ENCODE results near the gene CNPY4.
A peak's percentile ranks its signal among the peaks of the same experiment; 100 is the strongest.

CNPY4 gene

GRCh38 chr7:100163871-100164270 is 44.4 kb downstream of the CNPY4 start:
- Histone ChIP-seq H3K9ac (ENCODE audit: low read length) (no peak overlapping the region), H2BK5ac (ENCODE audit: low read depth, low read length, poor library complexity, severe bottlenecking) (no peak overlapping the region), H3K79me1 (replicated peaks; ENCODE audit: low read length, poor library complexity, severe bottlenecking) (no peaks in the 10 kb centered on the region), H3K4ac (ENCODE audit: low read depth in 1 of 2, low read length in 2 of 2) (no peak overlapping the region), H3K27me3 (ENCODE audit: control insufficient read depth in 1 of 2, insufficient read depth in 1 of 2, low read length in 2 of 2) (peaks cover 17 to 34% of the 10 kb centered on the region in 2 experiments), H3K18ac (ENCODE audit: low read depth in 1 of 2, low read length in 2 of 2) (no peak overlapping the region), H4K8ac (ENCODE audit: low read length) (no peak overlapping the region), H3K14ac (ENCODE audit: low read length in 2 of 2) (no peak overlapping the region), H3K4me1 (ENCODE audit: control insufficient read depth, insufficient read depth, low read depth, low read length) (peaks cover 24% of the 10 kb centered on the region), H2AFZ (ENCODE audit: low read depth, low read length) (no peak overlapping the region), H4K91ac (ENCODE audit: low read length) (no peak overlapping the region), H2BK12ac (ENCODE audit: low read length in 2 of 2) (no peak overlapping the region), H3K23ac (ENCODE audit: low read length in 2 of 2) (no peak overlapping the region), H3K36me3 (ENCODE audit: control insufficient read depth in 1 of 2, insufficient read depth in 2 of 2, low read depth in 1 of 2, low read length in 2 of 2) (no peaks in the 10 kb centered on the region), H3K9me3 (ENCODE audit: control insufficient read depth, low read length) (no peaks in the 10 kb centered on the region), H3K4me3 (ENCODE audit: insufficient read depth in 1 of 2, low read depth in 1 of 2, low read length in 2 of 2) (no peak overlapping the region), H2BK15ac (ENCODE audit: low read depth, poor library complexity, severe bottlenecking) (peak overlapping the region; percentile 13), H3K27ac (ENCODE audit: low read length, poor library complexity, severe bottlenecking) (no peak overlapping the region), H2BK120ac (ENCODE audit: low read depth, low read length) (no peak overlapping the region), H3K4me2 (ENCODE audit: low read length, poor library complexity, severe bottlenecking) (no peak overlapping the region), H2AK5ac (ENCODE audit: low read length, severe bottlenecking) (no peak overlapping the region)
- 95% methylated on average over 4 of the region's 5 CpGs for WGBS
- no peak for DNase-seq

- no peak overlapping the region for H2BK12ac ChIP-seq (ENCODE audit: low read length in 2 of 2)
- no peaks in the 10 kb centered on the region for H3K36me3 ChIP-seq (ENCODE audit: control insufficient read depth in 1 of 2, insufficient read depth in 2 of 2, low read depth in 1 of 2, low read length in 2 of 2)
- H3K23ac ChIP-seq (ENCODE audit: low read length in 2 of 2): no peak overlapping the region
- WGBS: 86% methylated on average over 16 of the region's 16 CpGs
- H2AK5ac ChIP-seq (ENCODE audit: low read length, severe bottlenecking): no peak overlapping the region
- H2BK15ac ChIP-seq (ENCODE audit: low read depth, poor library complexity, severe bottlenecking): no peak overlapping the region
- H3K79me1 ChIP-seq (replicated peaks; ENCODE audit: low read length, poor library complexity, severe bottlenecking): no peaks in the 10 kb centered on the region
- no peak for DNase-seq
- H3K27ac ChIP-seq (ENCODE audit: low read length, poor library complexity, severe bottlenecking): no peak overlapping the region
- H3K4me1 ChIP-seq (ENCODE audit: control insufficient read depth, insufficient read depth, low read depth, low read length): peaks cover 24% of the 10 kb centered on the region
- H3K4me2 ChIP-seq (ENCODE audit: low read length, poor library complexity, severe bottlenecking): no peak overlapping the region
- no peak overlapping the region for H2BK120ac ChIP-seq (ENCODE audit: low read depth, low read length)
- H3K4ac ChIP-seq (ENCODE audit: low read depth in 1 of 2, low read length in 2 of 2): no peak overlapping the region
- H3K9me3 ChIP-seq (ENCODE audit: control insufficient read depth, low read length): no peaks in the 10 kb centered on the region
- no peak overlapping the region for H3K4me3 ChIP-seq (ENCODE audit: insufficient read depth in 1 of 2, low read depth in 1 of 2, low read length in 2 of 2)
- H3K14ac ChIP-seq (ENCODE audit: low read length in 2 of 2): no peak overlapping the region
- H4K8ac ChIP-seq (ENCODE audit: low read length): no peak overlapping the region
- H2BK5ac ChIP-seq (ENCODE audit: low read depth, low read length, poor library complexity, severe bottlenecking): no peak overlapping the region
- H3K9ac ChIP-seq (ENCODE audit: low read length): no peak overlapping the region
- no peak overlapping the region for H2AFZ ChIP-seq (ENCODE audit: low read depth, low read length)
- H3K27me3 ChIP-seq (ENCODE audit: control insufficient read depth in 1 of 2, insufficient read depth in 1 of 2, low read length in 2 of 2): peaks cover 25 to 45% of the 10 kb centered on the region in 2 experiments
- no peak overlapping the region for H3K18ac ChIP-seq (ENCODE audit: low read depth in 1 of 2, low read length in 2 of 2)
- H4K91ac ChIP-seq (ENCODE audit: low read length): no peak overlapping the region
Measured at GRCh38 chr7:100166317-100166940, 47.0 kb downstream of the CNPY4 start.

- peak overlapping the region; percentile 83 for H3K9ac ChIP-seq (ENCODE audit: low read length)
- peak overlapping the region in 1 of 2 experiments; percentile 78 for H3K18ac ChIP-seq (ENCODE audit: low read depth in 1 of 2, low read length in 2 of 2)
- peak overlapping the region; percentile 69 for H3K4me2 ChIP-seq (ENCODE audit: low read length, poor library complexity, severe bottlenecking)
- WGBS: 50% methylated on average over 9 of the region's 14 CpGs
- peak overlapping the region in 1 of 2 experiments; percentile 23 for H2BK12ac ChIP-seq (ENCODE audit: low read length in 2 of 2)
- H3K4me1 ChIP-seq (ENCODE audit: control insufficient read depth, insufficient read depth, low read depth, low read length): peaks cover 29% of the 10 kb centered on the region
- no peak overlapping the region for H3K27ac ChIP-seq (ENCODE audit: low read length, poor library complexity, severe bottlenecking)
- H2AFZ ChIP-seq (ENCODE audit: low read depth, low read length): peak overlapping the region; percentile 92
- H3K23ac ChIP-seq (ENCODE audit: low read length in 2 of 2): peak overlapping the region; percentile 9 to 23
- no peaks in the 10 kb centered on the region for H3K9me3 ChIP-seq (ENCODE audit: control insufficient read depth, low read length)
- H2BK5ac ChIP-seq (ENCODE audit: low read depth, low read length, poor library complexity, severe bottlenecking): no peak overlapping the region
- peak overlapping the region; percentile 31 for H4K8ac ChIP-seq (ENCODE audit: low read length)
- peak overlapping the region; percentile 34 for H4K91ac ChIP-seq (ENCODE audit: low read length)
- H3K36me3 ChIP-seq (ENCODE audit: control insufficient read depth in 1 of 2, insufficient read depth in 2 of 2, low read depth in 1 of 2, low read length in 2 of 2): no peaks in the 10 kb centered on the region
- H3K4ac ChIP-seq (ENCODE audit: low read depth in 1 of 2, low read length in 2 of 2): peak overlapping the region in 1 of 2 experiments; percentile 54
- H2BK15ac ChIP-seq (ENCODE audit: low read depth, poor library complexity, severe bottlenecking): no peak overlapping the region
- peak overlapping the region in 1 of 2 experiments; percentile 79 for H3K4me3 ChIP-seq (ENCODE audit: insufficient read depth in 1 of 2, low read depth in 1 of 2, low read length in 2 of 2)
- H3K14ac ChIP-seq (ENCODE audit: low read length in 2 of 2): no peak overlapping the region
- no peak for DNase-seq
- peak overlapping the region; percentile 27 for H2BK120ac ChIP-seq (ENCODE audit: low read depth, low read length)
- no peak overlapping the region for H2AK5ac ChIP-seq (ENCODE audit: low read length, severe bottlenecking)
- peaks cover 31 to 49% of the 10 kb centered on the region in 2 experiments for H3K27me3 ChIP-seq (ENCODE audit: control insufficient read depth in 1 of 2, insufficient read depth in 1 of 2, low read length in 2 of 2)
- no peaks in the 10 kb centered on the region for H3K79me1 ChIP-seq (replicated peaks; ENCODE audit: low read length, poor library complexity, severe bottlenecking)
Measured at GRCh38 chr7:100166970-100167911, 47.8 kb downstream of the CNPY4 start.

GRCh38 chr7:100167912-100168323 is 48.5 kb downstream of the CNPY4 start:
- Histone ChIP-seq H3K27ac (ENCODE audit: low read length, poor library complexity, severe bottlenecking) (no peak overlapping the region), H3K14ac (ENCODE audit: low read length in 2 of 2) (peak overlapping the region in 1 of 2 experiments; percentile 74), H3K4me1 (ENCODE audit: control insufficient read depth, insufficient read depth, low read depth, low read length) (peaks cover 29% of the 10 kb centered on the region), H2BK12ac (ENCODE audit: low read length in 2 of 2) (no peak overlapping the region), H2AFZ (ENCODE audit: low read depth, low read length) (peak overlapping the region; percentile 92), H3K36me3 (ENCODE audit: control insufficient read depth in 1 of 2, insufficient read depth in 2 of 2, low read depth in 1 of 2, low read length in 2 of 2) (no peaks in the 10 kb centered on the region), H2BK5ac (ENCODE audit: low read depth, low read length, poor library complexity, severe bottlenecking) (no peak overlapping the region), H3K79me1 (replicated peaks; ENCODE audit: low read length, poor library complexity, severe bottlenecking) (no peaks in the 10 kb centered on the region), H3K4ac (ENCODE audit: low read depth in 1 of 2, low read length in 2 of 2) (peak overlapping the region in 1 of 2 experiments; percentile 37), H3K23ac (ENCODE audit: low read length in 2 of 2) (no peak overlapping the region), H3K4me3 (ENCODE audit: insufficient read depth in 1 of 2, low read depth in 1 of 2, low read length in 2 of 2) (peak overlapping the region in 1 of 2 experiments; percentile 79), H3K9ac (ENCODE audit: low read length) (peak overlapping the region; percentile 83), H4K91ac (ENCODE audit: low read length) (peak overlapping the region; percentile 74), H4K8ac (ENCODE audit: low read length) (peak overlapping the region; percentile 70), H2AK5ac (ENCODE audit: low read length, severe bottlenecking) (no peak overlapping the region), H3K9me3 (ENCODE audit: control insufficient read depth, low read length) (no peaks in the 10 kb centered on the region), H2BK15ac (ENCODE audit: low read depth, poor library complexity, severe bottlenecking) (peak overlapping the region; percentile 86), H3K18ac (ENCODE audit: low read depth in 1 of 2, low read length in 2 of 2) (peak overlapping the region; percentile 54 to 55), H3K4me2 (ENCODE audit: low read length, poor library complexity, severe bottlenecking) (peak overlapping the region; percentile 69), H2BK120ac (ENCODE audit: low read depth, low read length) (peak overlapping the region; percentile 27), H3K27me3 (ENCODE audit: control insufficient read depth in 1 of 2, insufficient read depth in 1 of 2, low read length in 2 of 2) (peaks cover 31 to 46% of the 10 kb centered on the region in 2 experiments)
- WGBS: 9% methylated on average over 10 of the region's 11 CpGs
- DNase-seq: peak; percentile 26
